Mucosa of descending colon (tissue), 3 donors: ENCODE results near the gene ALG2. TPM values are rescaled to one million over a fixed set of nuclear protein-coding genes. Genes with fewer than 3 reads are reported as not detected.

Source experiments
- ATAC-seq: fragments of 200-7000 bp; cut with Tn5 transposase; one replicate; pipeline ENCODE4 v1.9.1; 2020; ENCODE audit warnings: mild to moderate bottlenecking, moderate library complexity
- DNase-seq, 3 donors: peaks; one replicate each; pipeline ENCODE4 v3.0.0-alpha.2; 2020
- H3K36me3 ChIP-seq: fragments of 200-600 bp; one replicate; pipeline ENCODE4 v1.8.0; 2021; ENCODE audit warnings: low read depth, mild to moderate bottlenecking
- H3K4me1 ChIP-seq: fragments of 200-600 bp; one replicate; pipeline ENCODE4 v1.8.0; 2021; ENCODE audit warnings: low read depth, mild to moderate bottlenecking
- H3K4me3 ChIP-seq: fragments of 200-600 bp; one replicate; pipeline ENCODE4 v1.8.0; 2021; ENCODE audit warnings: mild to moderate bottlenecking
- H3K9me3 ChIP-seq: fragments of 200-600 bp; one replicate; pipeline ENCODE4 v1.8.0; 2021; ENCODE audit warnings: mild to moderate bottlenecking
- CTCF ChIP-seq: fragments of 200-600 bp; IDR thresholded peaks from one replicate; pipeline ENCODE4 v1.8.0; 2022; ENCODE audit warnings: antibody characterized with exemption, mild to moderate bottlenecking
- intact Hi-C, 2 donors: fragments of 100-400 bp; cut with DNase I in 1 of 2; cut with micrococcal nuclease in 1 of 2; formaldehyde crosslinking; loops; one replicate each; pipeline versions ENCODE4 v1.11.0 to v1.11.1; 2022; cut with DNase I, micrococcal nuclease
- total RNA-seq, 3 donors: library from RNA; stranded (reverse); fragmentation: NEBNext Ultra II Directional in 2 of 3; extraction: Animal tissue kit (Norgen Biotek cat#: 25700) in 2 of 3; gene quantifications; one replicate each; pipeline versions ENCODE4 v1.2.1 to v1.2.4, GENCODE V29; 2021 to 2023
- donor health status: DM: no; HTN: no; CAD: no; lungs with moderate emphysema.
- donor health status: DM: no; HTN: no; CAD: no.
- donor health status: DM: no; HTN: yes; CAD: no.

Gene ALG2
- total RNA-seq, 3 donors from 2014 or later = 27.0 to 30.5 (median 30.0) TPM

- DNase-seq = peak; percentile 76 to 90 (median 83)
- H3K9me3 ChIP-seq = no peaks in the 10 kb centered on the region
- ATAC-seq = peak; percentile 96
- no peaks in the 10 kb centered on the region for H3K36me3 ChIP-seq
- no peak overlapping the region for H3K4me3 ChIP-seq
- peak; percentile 85 for TF ChIP-seq CTCF
- intact Hi-C loops = no loop called here
- H3K4me1 ChIP-seq = no peaks in the 10 kb centered on the region
Measured at GRCh38 chr9:99184475-99185347, 37.0 kb downstream of the ALG2 start.

GRCh38 chr9:99184110-99184474 is 37.6 kb downstream of the ALG2 start:
- no peak for ATAC-seq
- intact Hi-C loops = no loop called here
- no peak for TF ChIP-seq CTCF
- no peak overlapping the region for H3K4me3 ChIP-seq
- no peaks in the 10 kb centered on the region for H3K9me3 ChIP-seq
- DNase-seq = peak in 2 of 3 donors; percentile 7 to 27
- no peaks in the 10 kb centered on the region for H3K36me3 ChIP-seq
- H3K4me1 ChIP-seq = no peaks in the 10 kb centered on the region

GRCh38 chr9:99183616-99184015 is 38.1 kb downstream of the ALG2 start:
- no peaks in the 10 kb centered on the region for H3K36me3 ChIP-seq
- no peaks in the 10 kb centered on the region for H3K4me1 ChIP-seq
- no peaks in the 10 kb centered on the region for H3K9me3 ChIP-seq
- intact Hi-C loops = no loop called here
- DNase-seq (no peak), ATAC-seq (no peak)
- no peak for TF ChIP-seq CTCF
- no peak overlapping the region for H3K4me3 ChIP-seq

- DNase-seq (no peak), ATAC-seq (no peak)
- H3K9me3 ChIP-seq = no peaks in the 10 kb centered on the region
- H3K4me1 ChIP-seq = no peaks in the 10 kb centered on the region
- no peaks in the 10 kb centered on the region for H3K36me3 ChIP-seq
- intact Hi-C loops = no loop called here
- H3K4me3 ChIP-seq = no peak overlapping the region
- no peak for TF ChIP-seq CTCF
Measured at GRCh38 chr9:99182356-99182755, 39.4 kb downstream of the ALG2 start.

- no peak overlapping the region for H3K4me3 ChIP-seq
- no peaks in the 10 kb centered on the region for H3K9me3 ChIP-seq
- ATAC-seq (no peak), DNase-seq (no peak)
- TF ChIP-seq CTCF = no peak
- no peaks in the 10 kb centered on the region for H3K36me3 ChIP-seq
- intact Hi-C loops = no loop called here
- no peaks in the 10 kb centered on the region for H3K4me1 ChIP-seq
Measured at GRCh38 chr9:99181621-99182020, 40.1 kb downstream of the ALG2 start.
